Dendritic cell treated with granulocyte-macrophage colony-stimulating factor and Interleukin-4, amounts not matched to agents 40 ng/mL and 50 ng/mL, for 4 days (primary cell): ENCODE results near the gene SSR4.

ENCODE experiments used
- H3K27ac Mint-ChIP-seq: one replicate; pipeline ENCODE4 v1.8.0; 2022; ENCODE audit warnings: mild to moderate bottlenecking, mixed read lengths
- H3K27me3 Mint-ChIP-seq: one replicate; pipeline ENCODE4 v1.8.0; 2022; ENCODE audit warnings: mild to moderate bottlenecking, mixed read lengths
- H3K36me3 Mint-ChIP-seq: one replicate; pipeline ENCODE4 v1.8.0; 2022; ENCODE audit warnings: low read depth, mixed read lengths
- H3K4me1 Mint-ChIP-seq: one replicate; pipeline ENCODE4 v1.8.0; 2022; ENCODE audit warnings: low read depth, mixed read lengths
- H3K4me3 Mint-ChIP-seq: one replicate; pipeline ENCODE4 v1.8.0; 2022; ENCODE audit warnings: mild to moderate bottlenecking, moderate library complexity, mixed read lengths
- H3K9me3 Mint-ChIP-seq: one replicate; pipeline ENCODE4 v1.8.0; 2022; ENCODE audit warnings: mixed read lengths
- intact Hi-C: fragments of 100-400 bp; cut with micrococcal nuclease; formaldehyde crosslinking; loops from one replicate; pipeline ENCODE4 v1.15.0; 2022

SSR4 gene

GRCh38 chrX:153800177-153800722 lies 5.8 kb downstream of the SSR4 start:
- Mint-ChIP-seq H3K27me3 (peaks cover 16% of the 10 kb centered on the region), H3K4me1 (peaks cover 13% of the 10 kb centered on the region), H3K27ac (no peak overlapping the region), H3K36me3 (peaks cover 41% of the 10 kb centered on the region), H3K4me3 (no peak overlapping the region), H3K9me3 (no peaks in the 10 kb centered on the region)
- intact Hi-C loops: no loop called here

DNA sequence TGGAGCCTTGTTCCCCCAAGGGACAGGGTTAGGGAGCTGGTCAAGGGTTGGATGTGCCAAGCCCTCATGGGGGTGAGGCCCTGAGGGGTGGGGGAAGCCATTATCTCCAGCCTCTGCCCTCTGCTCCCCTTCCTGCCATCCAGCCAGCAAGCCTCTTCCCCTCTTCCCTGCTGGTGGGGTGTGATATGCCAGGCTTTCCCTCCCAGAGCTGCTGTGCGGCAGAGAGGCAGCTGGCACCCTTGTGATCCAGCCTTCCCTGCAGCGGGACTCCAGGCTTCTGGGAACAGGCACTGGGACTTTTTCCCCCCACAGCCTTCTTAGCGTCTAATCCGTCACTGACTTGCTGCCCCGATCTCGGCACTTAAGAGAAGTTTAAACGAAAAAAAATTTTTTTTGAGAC lies 6.3 kb downstream of the SSR4 start:
- peaks cover 18% of the 10 kb centered on the region for H3K27me3 Mint-ChIP-seq
- H3K36me3 Mint-ChIP-seq: peaks cover 41% of the 10 kb centered on the region
- no peaks in the 10 kb centered on the region for H3K9me3 Mint-ChIP-seq
- no peak overlapping the region for H3K4me3 Mint-ChIP-seq
- H3K4me1 Mint-ChIP-seq: peaks cover 9% of the 10 kb centered on the region
- intact Hi-C loops: no loop called here
- H3K27ac Mint-ChIP-seq: no peak overlapping the region

GRCh38 chrX:153801669-153802068 lies 7.2 kb downstream of the SSR4 start:
- intact Hi-C loops: no loop called here
- H3K9me3 Mint-ChIP-seq: no peaks in the 10 kb centered on the region
- H3K27ac Mint-ChIP-seq: no peak overlapping the region
- H3K36me3 Mint-ChIP-seq: peaks cover 31% of the 10 kb centered on the region
- H3K4me3 Mint-ChIP-seq: no peak overlapping the region
- peaks cover 18% of the 10 kb centered on the region for H3K27me3 Mint-ChIP-seq
- H3K4me1 Mint-ChIP-seq: no peaks in the 10 kb centered on the region

GRCh38 chrX:153802513-153803045 lies 8.1 kb downstream of the SSR4 start:
- Mint-ChIP-seq H3K4me3 (no peak overlapping the region), H3K9me3 (no peaks in the 10 kb centered on the region), H3K4me1 (no peaks in the 10 kb centered on the region), H3K27me3 (peaks cover 18% of the 10 kb centered on the region), H3K27ac (no peak overlapping the region), H3K36me3 (peaks cover 22% of the 10 kb centered on the region)
- intact Hi-C loops: no loop called here

- peaks cover 18% of the 10 kb centered on the region for H3K27me3 Mint-ChIP-seq
- H3K27ac Mint-ChIP-seq: no peak overlapping the region
- H3K4me1 Mint-ChIP-seq: no peaks in the 10 kb centered on the region
- intact Hi-C loops: no loop called here
- H3K4me3 Mint-ChIP-seq: no peak overlapping the region
- peaks cover 13% of the 10 kb centered on the region for H3K36me3 Mint-ChIP-seq
- no peaks in the 10 kb centered on the region for H3K9me3 Mint-ChIP-seq
Measured at GRCh38 chrX:153803211-153804099, 9.0 kb downstream of the SSR4 start.

- H3K27me3 Mint-ChIP-seq: peaks cover 18% of the 10 kb centered on the region
- H3K9me3 Mint-ChIP-seq: no peaks in the 10 kb centered on the region
- peaks cover 7% of the 10 kb centered on the region for H3K36me3 Mint-ChIP-seq
- no peak overlapping the region for H3K4me3 Mint-ChIP-seq
- no peaks in the 10 kb centered on the region for H3K4me1 Mint-ChIP-seq
- intact Hi-C loops: no loop called here
- no peak overlapping the region for H3K27ac Mint-ChIP-seq
Measured at GRCh38 chrX:153804100-153804595, 9.7 kb downstream of the SSR4 start.

GRCh38 chrX:153804621-153805020 lies 10.2 kb downstream of the SSR4 start:
- no peaks in the 10 kb centered on the region for H3K4me1 Mint-ChIP-seq
- intact Hi-C loops: no loop called here

GRCh38 chrX:153805436-153805835 lies 11.0 kb downstream of the SSR4 start:
- Mint-ChIP-seq H3K4me1 (no peaks in the 10 kb centered on the region), H3K9me3 (no peaks in the 10 kb centered on the region), H3K4me3 (no peak overlapping the region), H3K27ac (no peak overlapping the region), H3K27me3 (peaks cover 24% of the 10 kb centered on the region), H3K36me3 (no peaks in the 10 kb centered on the region)
- intact Hi-C loops: no loop called here

More at GRCh38 chrX:153804621-153805020, 10.2 kb downstream of the SSR4 start:
- H3K4me3 Mint-ChIP-seq: no peak overlapping the region
- no peaks in the 10 kb centered on the region for H3K9me3 Mint-ChIP-seq
- H3K36me3 Mint-ChIP-seq: peaks cover 2% of the 10 kb centered on the region
- peaks cover 19% of the 10 kb centered on the region for H3K27me3 Mint-ChIP-seq
- H3K27ac Mint-ChIP-seq: no peak overlapping the region

- Mint-ChIP-seq H3K9me3 (no peaks in the 10 kb centered on the region), H3K36me3 (no peaks in the 10 kb centered on the region), H3K4me3 (no peak overlapping the region), H3K27me3 (peaks cover 28% of the 10 kb centered on the region), H3K27ac (no peak overlapping the region), H3K4me1 (no peaks in the 10 kb centered on the region)
- intact Hi-C loops: no loop called here
Measured at GRCh38 chrX:153806999-153807575, 12.6 kb downstream of the SSR4 start.

- no peak overlapping the region for H3K27ac Mint-ChIP-seq
- H3K4me3 Mint-ChIP-seq: no peak overlapping the region
- H3K36me3 Mint-ChIP-seq: no peaks in the 10 kb centered on the region
- intact Hi-C loops: no loop called here
- no peaks in the 10 kb centered on the region for H3K9me3 Mint-ChIP-seq
- peaks cover 23% of the 10 kb centered on the region for H3K27me3 Mint-ChIP-seq
- H3K4me1 Mint-ChIP-seq: no peaks in the 10 kb centered on the region
Measured at GRCh38 chrX:153807976-153808375, 13.5 kb downstream of the SSR4 start.

- intact Hi-C loops: no loop called here
- peaks cover 31% of the 10 kb centered on the region for H3K27me3 Mint-ChIP-seq
Measured at GRCh38 chrX:153812220-153812619, 17.8 kb downstream of the SSR4 start.

DNA sequence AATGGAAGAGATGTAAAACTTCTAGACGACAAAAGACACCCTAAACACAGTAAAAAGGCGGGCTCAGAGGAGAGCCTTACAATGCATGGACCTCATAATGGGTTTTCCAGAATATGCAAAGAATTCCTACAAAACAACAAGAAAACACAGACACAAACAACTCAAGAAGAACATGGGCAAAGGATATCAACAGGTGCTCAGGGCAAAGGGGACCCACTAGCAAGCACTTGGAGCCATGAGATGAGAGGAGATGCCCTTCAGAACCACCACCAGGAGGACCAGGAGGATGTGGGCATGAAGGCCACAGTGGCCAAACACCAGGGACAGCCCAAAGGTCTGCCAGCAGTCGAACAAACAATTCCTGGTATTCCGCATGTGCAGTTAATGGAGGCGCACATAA lies 18.7 kb downstream of the SSR4 start:
- H3K36me3 Mint-ChIP-seq: no peaks in the 10 kb centered on the region
- no peak overlapping the region for H3K4me3 Mint-ChIP-seq
- peaks cover 16% of the 10 kb centered on the region for H3K4me1 Mint-ChIP-seq
- no peak overlapping the region for H3K27ac Mint-ChIP-seq
- H3K27me3 Mint-ChIP-seq: peaks cover 40% of the 10 kb centered on the region
- no peaks in the 10 kb centered on the region for H3K9me3 Mint-ChIP-seq
- intact Hi-C loops: no loop called here

More at GRCh38 chrX:153812220-153812619, 17.8 kb downstream of the SSR4 start:
- H3K27ac Mint-ChIP-seq: no peak overlapping the region
- no peaks in the 10 kb centered on the region for H3K9me3 Mint-ChIP-seq
- H3K4me1 Mint-ChIP-seq: peaks cover 16% of the 10 kb centered on the region
- H3K36me3 Mint-ChIP-seq: no peaks in the 10 kb centered on the region
- no peak overlapping the region for H3K4me3 Mint-ChIP-seq

DNA sequence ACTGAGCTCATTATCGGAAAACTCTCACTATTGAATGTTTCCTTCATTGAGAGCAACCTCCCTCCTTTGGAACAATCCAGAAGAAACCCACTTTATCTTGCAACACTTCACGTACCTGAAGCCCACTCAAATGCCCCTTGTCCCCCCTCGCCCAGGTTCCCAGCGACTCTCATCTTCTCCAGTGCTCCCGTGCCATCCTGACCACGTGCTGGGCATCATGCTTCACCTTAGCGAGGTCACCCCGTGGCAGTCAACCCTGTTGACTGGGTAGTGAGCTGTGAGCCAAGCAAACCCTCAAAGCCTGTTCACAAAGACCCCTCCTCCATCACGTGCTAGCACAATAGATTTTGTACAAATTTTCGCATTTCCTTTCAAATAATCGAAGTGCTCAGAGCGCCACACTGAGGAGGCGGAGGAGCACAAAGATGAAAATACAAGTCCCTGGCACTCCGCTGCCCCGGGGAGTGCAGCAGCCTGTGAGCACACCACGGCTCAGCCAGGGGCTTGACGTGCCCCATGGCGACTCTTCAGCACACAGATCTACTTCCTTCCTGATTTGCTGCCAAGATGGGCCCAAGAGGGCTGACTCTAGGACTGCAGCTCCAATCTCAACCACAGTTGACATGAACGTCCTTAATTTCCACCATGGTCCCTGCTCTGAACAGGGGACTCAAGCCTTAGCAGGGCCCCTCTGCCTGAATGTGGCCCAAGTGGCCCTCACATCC lies 20.3 kb downstream of the SSR4 start:
- Mint-ChIP-seq H3K36me3 (no peaks in the 10 kb centered on the region), H3K9me3 (no peaks in the 10 kb centered on the region), H3K4me3 (no peak overlapping the region), H3K27ac (no peak overlapping the region), H3K4me1 (peaks cover 16% of the 10 kb centered on the region), H3K27me3 (peaks cover 51% of the 10 kb centered on the region)
- intact Hi-C loops: no loop called here
